ENCODE measurements around the gene CALML5. TPM values are rescaled to one million over a fixed set of nuclear protein-coding genes. Genes with fewer than 3 reads are reported as not detected.
"Not testable (repeated sequence)": the region's sequence is repeated elsewhere in the genome, so short reads cannot be mapped to it uniquely, and the experiment has no call there.

The CALML5 gene
- total RNA-seq, 1 experiment from 2014 or later: not detected

DNA sequence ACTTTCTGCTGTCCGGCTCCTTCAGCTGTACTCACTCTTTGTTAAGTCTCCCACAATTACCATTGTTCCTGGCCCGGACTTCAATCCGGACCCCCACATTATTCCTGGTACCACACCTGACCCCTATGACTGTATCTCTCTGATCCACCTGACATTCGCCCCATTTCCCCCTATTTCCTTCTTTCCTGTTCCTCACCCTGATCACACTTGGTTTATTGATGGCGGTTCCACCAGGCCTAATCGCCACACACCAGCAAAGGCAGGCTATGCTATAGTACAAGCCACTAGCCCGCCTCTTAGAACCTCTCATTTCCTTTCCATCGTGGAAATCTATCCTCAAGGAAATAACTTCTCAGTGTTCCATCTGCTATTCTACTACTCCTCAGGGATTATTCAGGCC, 24.3 kb downstream of the CALML5 start:
- Mint-ChIP-seq H3K9me3 (peaks cover 26% of the 10 kb centered on the region), H3K27me3 (ENCODE audit: low read depth) (peaks cover 14% of the 10 kb centered on the region; the same call in 1 of the 2 replicates), H3K36me3 (peaks cover 28% of the 10 kb centered on the region)
- CTCF ChIA-PET; H3K27ac Mint-ChIP-seq; DNase-seq (ENCODE audit: low spot score); H3K4me1 Mint-ChIP-seq; POLR2A ChIA-PET; ATAC-seq; H3K4me3 Mint-ChIP-seq: not testable (repeated sequence)

DNA sequence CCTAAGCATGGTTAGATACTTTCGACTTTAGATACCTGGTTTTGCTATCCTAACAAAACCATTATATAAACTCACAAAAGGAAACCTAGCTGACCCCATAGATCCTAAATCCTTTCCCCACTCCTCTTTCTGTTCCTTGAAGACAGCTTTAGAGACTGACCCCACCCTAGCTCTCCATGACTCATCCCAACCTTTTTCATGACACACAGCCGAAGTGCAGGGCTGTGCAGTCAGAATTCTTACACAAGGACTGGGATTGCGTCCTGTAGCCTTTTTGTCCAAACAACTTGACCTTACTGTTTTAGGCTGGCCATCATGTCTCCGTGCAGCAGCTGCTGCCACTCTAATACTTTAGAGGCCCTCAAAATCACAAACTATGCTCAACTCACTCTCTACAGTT, 24.7 kb downstream of the CALML5 start:
- DNase-seq (ENCODE audit: low spot score); H3K4me3 Mint-ChIP-seq; H3K4me1 Mint-ChIP-seq; H3K27ac Mint-ChIP-seq; CTCF ChIA-PET; POLR2A ChIA-PET; ATAC-seq: not testable (repeated sequence)
- peaks cover 30% of the 10 kb centered on the region for H3K36me3 Mint-ChIP-seq
- peaks cover 28% of the 10 kb centered on the region for H3K9me3 Mint-ChIP-seq
- H3K27me3 Mint-ChIP-seq (ENCODE audit: low read depth): peaks cover 16% of the 10 kb centered on the region; the same call in 1 of the 2 replicates

DNA sequence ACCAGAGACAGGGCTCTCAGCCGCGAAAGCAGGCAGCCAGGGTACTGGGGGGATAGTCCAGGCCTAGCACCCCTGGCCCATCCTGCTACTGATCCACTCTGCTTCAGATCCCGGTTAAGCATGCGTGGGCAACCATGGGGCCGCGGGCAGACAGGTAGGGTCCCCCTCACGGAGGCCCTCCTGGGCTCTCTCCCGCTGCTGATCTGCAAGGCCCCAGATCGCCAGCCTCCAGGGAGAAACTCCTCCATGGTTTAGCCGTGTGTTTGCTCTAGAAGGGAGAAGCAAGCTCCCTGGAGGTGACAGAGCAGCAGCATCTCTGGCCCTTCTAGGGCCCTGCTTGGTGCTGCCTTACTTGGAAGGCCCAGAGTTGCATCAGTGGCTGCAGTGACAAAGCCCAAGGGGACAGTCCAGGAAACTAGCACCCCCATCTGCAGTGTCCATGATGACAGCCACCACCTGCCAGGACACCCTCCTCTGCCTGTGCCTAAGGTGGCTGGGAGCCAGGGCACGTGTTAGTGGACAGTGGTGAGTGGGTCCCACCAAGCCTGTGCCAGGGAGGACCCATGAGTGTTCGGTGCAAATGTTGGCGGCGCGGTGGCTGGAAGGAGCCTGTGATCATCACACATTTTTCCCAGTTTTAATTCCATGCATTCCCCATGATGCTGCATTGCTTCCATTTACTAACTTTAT, 29.2 kb downstream of the CALML5 start:
- H3K27me3 Mint-ChIP-seq (ENCODE audit: low read depth): peaks cover 33% of the 10 kb centered on the region
- ATAC-seq (no peak), DNase-seq (ENCODE audit: low spot score) (no peak)
- H3K9me3 Mint-ChIP-seq: peaks cover 48% of the 10 kb centered on the region
- H3K27ac Mint-ChIP-seq: no peak overlapping the region
- H3K4me1 Mint-ChIP-seq: peaks cover 32% of the 10 kb centered on the region
- H3K36me3 Mint-ChIP-seq: peaks cover 56% of the 10 kb centered on the region
- H3K4me3 Mint-ChIP-seq: no peak overlapping the region
- ChIA-PET POLR2A (no interaction called here), CTCF (no interaction called here)
- TF ChIP-seq, protein P1, sequence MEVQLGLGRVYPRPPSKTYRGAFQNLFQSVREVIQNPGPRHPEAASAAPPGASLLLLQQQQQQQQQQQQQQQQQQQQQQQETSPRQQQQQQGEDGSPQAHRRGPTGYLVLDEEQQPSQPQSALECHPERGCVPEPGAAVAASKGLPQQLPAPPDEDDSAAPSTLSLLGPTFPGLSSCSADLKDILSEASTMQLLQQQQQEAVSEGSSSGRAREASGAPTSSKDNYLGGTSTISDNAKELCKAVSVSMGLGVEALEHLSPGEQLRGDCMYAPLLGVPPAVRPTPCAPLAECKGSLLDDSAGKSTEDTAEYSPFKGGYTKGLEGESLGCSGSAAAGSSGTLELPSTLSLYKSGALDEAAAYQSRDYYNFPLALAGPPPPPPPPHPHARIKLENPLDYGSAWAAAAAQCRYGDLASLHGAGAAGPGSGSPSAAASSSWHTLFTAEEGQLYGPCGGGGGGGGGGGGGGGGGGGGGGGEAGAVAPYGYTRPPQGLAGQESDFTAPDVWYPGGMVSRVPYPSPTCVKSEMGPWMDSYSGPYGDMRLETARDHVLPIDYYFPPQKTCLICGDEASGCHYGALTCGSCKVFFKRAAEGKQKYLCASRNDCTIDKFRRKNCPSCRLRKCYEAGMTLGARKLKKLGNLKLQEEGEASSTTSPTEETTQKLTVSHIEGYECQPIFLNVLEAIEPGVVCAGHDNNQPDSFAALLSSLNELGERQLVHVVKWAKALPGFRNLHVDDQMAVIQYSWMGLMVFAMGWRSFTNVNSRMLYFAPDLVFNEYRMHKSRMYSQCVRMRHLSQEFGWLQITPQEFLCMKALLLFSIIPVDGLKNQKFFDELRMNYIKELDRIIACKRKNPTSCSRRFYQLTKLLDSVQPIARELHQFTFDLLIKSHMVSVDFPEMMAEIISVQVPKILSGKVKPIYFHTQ (CRISPR knock-in tag; IDR thresholded peaks at IDR 0.05): no peak
- TF ChIP-seq MYBL2 (CRISPR knock-in tag; IDR thresholded peaks at IDR 0.05) (no peak), MXD4 (CRISPR knock-in tag; IDR thresholded peaks at IDR 0.05; ENCODE audit: borderline replicate concordance) (no peak), GTF2I (CRISPR knock-in tag; conservative IDR thresholded peaks at IDR 0.05) (no peak), NFATC4 (CRISPR knock-in tag; IDR thresholded peaks at IDR 0.05) (no peak), TEAD4 (CRISPR knock-in tag; IDR thresholded peaks at IDR 0.05) (no peak), ZNF121 (CRISPR knock-in tag; IDR thresholded peaks at IDR 0.05) (no peak), FOXJ3 (CRISPR knock-in tag; IDR thresholded peaks at IDR 0.05; ENCODE audit: borderline replicate concordance) (no peak), NFYB (CRISPR knock-in tag; conservative IDR thresholded peaks at IDR 0.05; ENCODE audit: low read depth) (no peak)
- TF ChIP-seq, protein P2, sequence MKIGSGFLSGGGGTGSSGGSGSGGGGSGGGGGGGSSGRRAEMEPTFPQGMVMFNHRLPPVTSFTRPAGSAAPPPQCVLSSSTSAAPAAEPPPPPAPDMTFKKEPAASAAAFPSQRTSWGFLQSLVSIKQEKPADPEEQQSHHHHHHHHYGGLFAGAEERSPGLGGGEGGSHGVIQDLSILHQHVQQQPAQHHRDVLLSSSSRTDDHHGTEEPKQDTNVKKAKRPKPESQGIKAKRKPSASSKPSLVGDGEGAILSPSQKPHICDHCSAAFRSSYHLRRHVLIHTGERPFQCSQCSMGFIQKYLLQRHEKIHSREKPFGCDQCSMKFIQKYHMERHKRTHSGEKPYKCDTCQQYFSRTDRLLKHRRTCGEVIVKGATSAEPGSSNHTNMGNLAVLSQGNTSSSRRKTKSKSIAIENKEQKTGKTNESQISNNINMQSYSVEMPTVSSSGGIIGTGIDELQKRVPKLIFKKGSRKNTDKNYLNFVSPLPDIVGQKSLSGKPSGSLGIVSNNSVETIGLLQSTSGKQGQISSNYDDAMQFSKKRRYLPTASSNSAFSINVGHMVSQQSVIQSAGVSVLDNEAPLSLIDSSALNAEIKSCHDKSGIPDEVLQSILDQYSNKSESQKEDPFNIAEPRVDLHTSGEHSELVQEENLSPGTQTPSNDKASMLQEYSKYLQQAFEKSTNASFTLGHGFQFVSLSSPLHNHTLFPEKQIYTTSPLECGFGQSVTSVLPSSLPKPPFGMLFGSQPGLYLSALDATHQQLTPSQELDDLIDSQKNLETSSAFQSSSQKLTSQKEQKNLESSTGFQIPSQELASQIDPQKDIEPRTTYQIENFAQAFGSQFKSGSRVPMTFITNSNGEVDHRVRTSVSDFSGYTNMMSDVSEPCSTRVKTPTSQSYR (CRISPR knock-in tag; IDR thresholded peaks at IDR 0.05): no peak
- TF ChIP-seq, protein P3, sequence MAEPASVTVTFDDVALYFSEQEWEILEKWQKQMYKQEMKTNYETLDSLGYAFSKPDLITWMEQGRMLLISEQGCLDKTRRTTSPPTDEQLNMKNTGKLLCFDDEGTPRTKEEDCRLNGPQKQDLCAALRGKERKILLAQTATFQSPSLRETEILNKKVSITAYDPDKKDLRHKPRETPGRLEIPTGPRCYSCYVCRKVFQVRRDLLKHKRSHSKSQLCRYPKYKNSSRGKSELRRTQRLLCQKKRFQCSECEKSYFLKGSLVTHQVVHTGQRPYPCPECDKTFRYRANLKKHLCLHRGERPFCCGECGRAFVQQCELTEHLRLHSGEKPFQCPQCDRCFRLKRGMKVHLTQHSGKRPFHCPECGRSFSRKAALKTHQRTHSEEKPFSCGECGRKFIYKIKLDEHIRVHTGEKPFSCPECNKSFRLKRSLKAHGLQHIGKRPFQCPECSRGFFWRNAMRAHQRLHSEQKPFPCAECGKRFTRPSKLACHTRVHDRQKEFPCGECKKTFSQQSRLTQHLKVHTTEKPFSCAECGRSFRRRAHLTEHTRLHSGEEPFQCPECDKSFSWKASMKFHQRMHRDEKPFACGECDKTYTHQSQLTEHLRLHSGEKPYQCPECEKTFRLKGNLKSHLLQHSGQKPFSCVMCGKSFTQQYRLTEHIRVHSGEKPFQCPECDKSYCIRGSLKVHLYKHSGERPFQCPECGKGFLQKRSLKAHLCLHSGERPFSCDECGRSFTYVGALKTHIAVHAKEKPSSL (CRISPR knock-in tag; conservative IDR thresholded peaks at IDR 0.05): no peak
- TF ChIP-seq, protein P4, sequence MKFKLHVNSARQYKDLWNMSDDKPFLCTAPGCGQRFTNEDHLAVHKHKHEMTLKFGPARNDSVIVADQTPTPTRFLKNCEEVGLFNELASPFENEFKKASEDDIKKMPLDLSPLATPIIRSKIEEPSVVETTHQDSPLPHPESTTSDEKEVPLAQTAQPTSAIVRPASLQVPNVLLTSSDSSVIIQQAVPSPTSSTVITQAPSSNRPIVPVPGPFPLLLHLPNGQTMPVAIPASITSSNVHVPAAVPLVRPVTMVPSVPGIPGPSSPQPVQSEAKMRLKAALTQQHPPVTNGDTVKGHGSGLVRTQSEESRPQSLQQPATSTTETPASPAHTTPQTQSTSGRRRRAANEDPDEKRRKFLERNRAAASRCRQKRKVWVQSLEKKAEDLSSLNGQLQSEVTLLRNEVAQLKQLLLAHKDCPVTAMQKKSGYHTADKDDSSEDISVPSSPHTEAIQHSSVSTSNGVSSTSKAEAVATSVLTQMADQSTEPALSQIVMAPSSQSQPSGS (CRISPR knock-in tag; IDR thresholded peaks at IDR 0.05; ENCODE audit: borderline replicate concordance, low read depth): no peak
- TF ChIP-seq, protein P5, sequence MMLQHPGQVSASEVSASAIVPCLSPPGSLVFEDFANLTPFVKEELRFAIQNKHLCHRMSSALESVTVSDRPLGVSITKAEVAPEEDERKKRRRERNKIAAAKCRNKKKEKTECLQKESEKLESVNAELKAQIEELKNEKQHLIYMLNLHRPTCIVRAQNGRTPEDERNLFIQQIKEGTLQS (CRISPR knock-in tag; conservative IDR thresholded peaks at IDR 0.05): no peak
- TF ChIP-seq, protein P6, sequence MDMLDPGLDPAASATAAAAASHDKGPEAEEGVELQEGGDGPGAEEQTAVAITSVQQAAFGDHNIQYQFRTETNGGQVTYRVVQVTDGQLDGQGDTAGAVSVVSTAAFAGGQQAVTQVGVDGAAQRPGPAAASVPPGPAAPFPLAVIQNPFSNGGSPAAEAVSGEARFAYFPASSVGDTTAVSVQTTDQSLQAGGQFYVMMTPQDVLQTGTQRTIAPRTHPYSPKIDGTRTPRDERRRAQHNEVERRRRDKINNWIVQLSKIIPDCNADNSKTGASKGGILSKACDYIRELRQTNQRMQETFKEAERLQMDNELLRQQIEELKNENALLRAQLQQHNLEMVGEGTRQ (CRISPR knock-in tag; IDR thresholded peaks at IDR 0.05): no peak
- TF ChIP-seq, protein P7, sequence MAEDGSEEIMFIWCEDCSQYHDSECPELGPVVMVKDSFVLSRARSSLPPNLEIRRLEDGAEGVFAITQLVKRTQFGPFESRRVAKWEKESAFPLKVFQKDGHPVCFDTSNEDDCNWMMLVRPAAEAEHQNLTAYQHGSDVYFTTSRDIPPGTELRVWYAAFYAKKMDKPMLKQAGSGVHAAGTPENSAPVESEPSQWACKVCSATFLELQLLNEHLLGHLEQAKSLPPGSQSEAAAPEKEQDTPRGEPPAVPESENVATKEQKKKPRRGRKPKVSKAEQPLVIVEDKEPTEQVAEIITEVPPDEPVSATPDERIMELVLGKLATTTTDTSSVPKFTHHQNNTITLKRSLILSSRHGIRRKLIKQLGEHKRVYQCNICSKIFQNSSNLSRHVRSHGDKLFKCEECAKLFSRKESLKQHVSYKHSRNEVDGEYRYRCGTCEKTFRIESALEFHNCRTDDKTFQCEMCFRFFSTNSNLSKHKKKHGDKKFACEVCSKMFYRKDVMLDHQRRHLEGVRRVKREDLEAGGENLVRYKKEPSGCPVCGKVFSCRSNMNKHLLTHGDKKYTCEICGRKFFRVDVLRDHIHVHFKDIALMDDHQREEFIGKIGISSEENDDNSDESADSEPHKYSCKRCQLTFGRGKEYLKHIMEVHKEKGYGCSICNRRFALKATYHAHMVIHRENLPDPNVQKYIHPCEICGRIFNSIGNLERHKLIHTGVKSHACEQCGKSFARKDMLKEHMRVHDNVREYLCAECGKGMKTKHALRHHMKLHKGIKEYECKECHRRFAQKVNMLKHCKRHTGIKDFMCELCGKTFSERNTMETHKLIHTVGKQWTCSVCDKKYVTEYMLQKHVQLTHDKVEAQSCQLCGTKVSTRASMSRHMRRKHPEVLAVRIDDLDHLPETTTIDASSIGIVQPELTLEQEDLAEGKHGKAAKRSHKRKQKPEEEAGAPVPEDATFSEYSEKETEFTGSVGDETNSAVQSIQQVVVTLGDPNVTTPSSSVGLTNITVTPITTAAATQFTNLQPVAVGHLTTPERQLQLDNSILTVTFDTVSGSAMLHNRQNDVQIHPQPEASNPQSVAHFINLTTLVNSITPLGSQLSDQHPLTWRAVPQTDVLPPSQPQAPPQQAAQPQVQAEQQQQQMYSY (CRISPR knock-in tag; IDR thresholded peaks at IDR 0.05): no peak

All from WTC11 (cell line).